OCI-LY1 (cell line): Measurements from ENCODE around the gene ZNF664.

Source experiments
- H2AFZ ChIP-seq: fragments of 200-600 bp; sonication (generic), shearing (Covaris generic); 2 replicates; pipeline ENCODE4 v1.6.0; 2014; ENCODE audit warnings: antibody characterized with exemption, mild to moderate bottlenecking, low read length
- H3F3A ChIP-seq: fragments of 200-600 bp; sonication (generic), shearing (Covaris generic); 2 replicates; pipeline ENCODE4 v1.6.0; 2014; ENCODE audit warnings: mild to moderate bottlenecking, antibody characterized with exemption, low read length, moderate library complexity; ENCODE audit not compliant: insufficient read depth
- H3K27ac ChIP-seq: fragments of 200-600 bp; sonication (generic); 2 replicates; pipeline ENCODE4 v1.5.1; 2014; ENCODE audit warnings: low read length, mixed run types, mild to moderate bottlenecking, low read depth; ENCODE audit not compliant: poor library complexity, severe bottlenecking
- H3K27me3 ChIP-seq: fragments of 200-600 bp; sonication (generic); 2 replicates; pipeline ENCODE4 v1.6.0; 2014; ENCODE audit warnings: antibody characterized with exemption, mild to moderate bottlenecking, low read length, moderate library complexity; ENCODE audit not compliant: insufficient read depth
- H3K36me3 ChIP-seq: fragments of 200-600 bp; sonication (generic); 2 replicates; pipeline ENCODE4 v1.6.1; 2014; ENCODE audit warnings: mild to moderate bottlenecking, antibody characterized with exemption, low read length, moderate library complexity, mixed read lengths; ENCODE audit not compliant: insufficient read depth
- H3K4me1 ChIP-seq: fragments of 200-600 bp; sonication (generic); 2 replicates; pipeline ENCODE4 v1.5.1; 2014; ENCODE audit warnings: mild to moderate bottlenecking, low read length, moderate library complexity; ENCODE audit not compliant: insufficient read depth, severe bottlenecking
- H3K4me2 ChIP-seq: fragments of 200-600 bp; sonication (generic), shearing (Covaris generic); 2 replicates; pipeline ENCODE4 v1.6.1; 2014; ENCODE audit warnings: low read length
- H3K4me3 ChIP-seq: fragments of 200-600 bp; sonication (generic); 2 replicates; pipeline ENCODE4 v1.5.1; 2014; ENCODE audit warnings: low read length, low read depth, mild to moderate bottlenecking, mixed read lengths; ENCODE audit not compliant: poor library complexity, severe bottlenecking
- H3K79me2 ChIP-seq: fragments of 200-600 bp; shearing (Covaris generic); 2 replicates; pipeline ENCODE4 v1.6.1; 2016; ENCODE audit warnings: mixed run types, low read length, mixed read lengths; ENCODE audit not compliant: insufficient read depth
- H3K9ac ChIP-seq: fragments of 200-600 bp; sonication (generic), shearing (Covaris generic); 2 replicates; pipeline ENCODE4 v1.6.1; 2014; ENCODE audit warnings: mild to moderate bottlenecking, low read length, mixed read lengths
- H3K9me2 ChIP-seq: fragments of 200-600 bp; sonication (generic), shearing (Covaris generic); 2 replicates; pipeline ENCODE4 v1.6.1; 2014; ENCODE audit warnings: low read depth, mild to moderate bottlenecking, low read length, mixed read lengths
- H3K9me3 ChIP-seq: fragments of 200-600 bp; shearing (Covaris generic); 2 replicates; pipeline ENCODE4 v1.6.1; 2014; ENCODE audit warnings: low read length, mixed read lengths
- H4K20me1 ChIP-seq: fragments of 200-600 bp; sonication (generic), shearing (Covaris generic); 2 replicates; pipeline ENCODE4 v1.6.0; 2016; ENCODE audit warnings: mild to moderate bottlenecking, low read length; ENCODE audit not compliant: insufficient read depth
- EZH2 ChIP-seq: fragments of 200-600 bp; sonication (generic), shearing (Covaris generic); IDR thresholded peaks from 2 replicates; pipeline ENCODE4 v1.8.0; 2017; ENCODE audit warnings: borderline replicate concordance, mixed run types, mild to moderate bottlenecking, antibody characterized with exemption, low read length, moderate library complexity, mixed read lengths
- TF ChIP-seq, protein P1 (sequence below): fragments of 200-600 bp; sonication (generic), shearing (Covaris generic); IDR thresholded peaks from 2 replicates; pipeline ENCODE4 v1.5.1; 2017; ENCODE audit warnings: mild to moderate bottlenecking, antibody characterized with exemption, low read length, moderate library complexity, mixed read lengths

The ZNF664 gene

DNA sequence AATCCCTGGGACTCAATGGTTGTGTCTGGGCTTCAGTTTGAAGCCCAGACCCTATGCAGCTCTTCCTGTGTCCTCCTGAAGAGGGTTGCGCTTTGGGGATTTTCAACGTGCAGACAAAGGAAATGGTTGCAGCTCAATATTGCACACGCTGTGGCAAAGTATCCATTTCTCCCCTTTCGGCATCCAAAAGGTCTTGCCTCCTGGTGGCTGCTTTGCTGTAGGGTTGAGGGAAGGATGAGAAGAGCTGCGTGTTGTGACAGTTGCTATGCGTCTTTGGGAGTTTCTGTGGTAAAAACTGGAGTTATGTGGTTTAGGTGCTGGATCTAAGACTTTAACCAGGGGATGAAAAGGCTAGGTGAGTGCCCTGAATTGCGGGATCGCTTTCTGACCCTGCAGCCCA is 71.0 kb downstream of the ZNF664 start:
- Histone ChIP-seq H3K9me3 (peaks cover 6% of the 10 kb centered on the region; the same call in 1 of the 2 replicates), H3F3A (no peaks in the 10 kb centered on the region), H2AFZ (no peak overlapping the region), H3K4me1 (no peaks in the 10 kb centered on the region), H3K4me3 (no peak overlapping the region), H3K36me3 (no peaks in the 10 kb centered on the region; the same call in 1 of the 2 replicates), H3K4me2 (no peak overlapping the region), H3K9me2 (no peaks in the 10 kb centered on the region), H4K20me1 (no peaks in the 10 kb centered on the region), H3K27ac (no peak overlapping the region), H3K9ac (no peak overlapping the region), H3K27me3 (peaks cover 6% of the 10 kb centered on the region; the same call in 1 of the 2 replicates), H3K79me2 (no peaks in the 10 kb centered on the region)
- no peak for TF ChIP-seq EZH2
- TF ChIP-seq, protein P1, sequence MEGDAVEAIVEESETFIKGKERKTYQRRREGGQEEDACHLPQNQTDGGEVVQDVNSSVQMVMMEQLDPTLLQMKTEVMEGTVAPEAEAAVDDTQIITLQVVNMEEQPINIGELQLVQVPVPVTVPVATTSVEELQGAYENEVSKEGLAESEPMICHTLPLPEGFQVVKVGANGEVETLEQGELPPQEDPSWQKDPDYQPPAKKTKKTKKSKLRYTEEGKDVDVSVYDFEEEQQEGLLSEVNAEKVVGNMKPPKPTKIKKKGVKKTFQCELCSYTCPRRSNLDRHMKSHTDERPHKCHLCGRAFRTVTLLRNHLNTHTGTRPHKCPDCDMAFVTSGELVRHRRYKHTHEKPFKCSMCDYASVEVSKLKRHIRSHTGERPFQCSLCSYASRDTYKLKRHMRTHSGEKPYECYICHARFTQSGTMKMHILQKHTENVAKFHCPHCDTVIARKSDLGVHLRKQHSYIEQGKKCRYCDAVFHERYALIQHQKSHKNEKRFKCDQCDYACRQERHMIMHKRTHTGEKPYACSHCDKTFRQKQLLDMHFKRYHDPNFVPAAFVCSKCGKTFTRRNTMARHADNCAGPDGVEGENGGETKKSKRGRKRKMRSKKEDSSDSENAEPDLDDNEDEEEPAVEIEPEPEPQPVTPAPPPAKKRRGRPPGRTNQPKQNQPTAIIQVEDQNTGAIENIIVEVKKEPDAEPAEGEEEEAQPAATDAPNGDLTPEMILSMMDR = no peak

DNA sequence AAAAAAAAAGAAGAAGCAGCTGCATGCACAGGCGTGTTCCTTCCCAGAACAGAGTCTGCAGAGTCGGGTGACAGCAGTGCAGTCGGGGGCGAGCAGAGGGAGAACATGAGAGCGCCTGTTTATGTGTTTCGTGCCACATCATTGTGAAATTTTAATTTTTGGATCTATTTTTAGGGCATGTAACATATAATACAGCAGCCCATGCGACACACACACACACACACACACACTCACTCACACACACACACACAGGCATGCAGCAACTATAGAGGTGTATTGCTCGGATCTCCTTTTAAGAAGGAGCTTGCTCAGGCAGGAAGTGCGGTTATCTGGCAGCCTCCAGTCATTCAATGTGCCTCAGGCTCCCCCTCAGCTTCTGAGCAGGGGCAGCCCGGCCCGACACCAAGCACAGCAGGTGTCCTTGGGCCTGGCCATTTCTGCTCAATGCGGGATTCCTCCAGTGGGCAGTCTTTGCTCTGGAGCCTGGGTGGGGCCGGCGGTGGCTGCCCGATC is 71.8 kb downstream of the ZNF664 start:
- Histone ChIP-seq H3K79me2 (no peaks in the 10 kb centered on the region), H3K36me3 (no peaks in the 10 kb centered on the region; the same call in 1 of the 2 replicates), H3F3A (no peaks in the 10 kb centered on the region), H3K4me3 (no peak overlapping the region), H3K4me1 (no peaks in the 10 kb centered on the region), H3K9ac (no peak overlapping the region), H3K9me3 (peaks cover 6% of the 10 kb centered on the region; the same call in 1 of the 2 replicates), H3K4me2 (no peak overlapping the region), H2AFZ (no peak overlapping the region), H3K27me3 (peaks cover 6% of the 10 kb centered on the region; the same call in 1 of the 2 replicates), H3K27ac (no peak overlapping the region), H3K9me2 (no peaks in the 10 kb centered on the region), H4K20me1 (no peaks in the 10 kb centered on the region)
- TF ChIP-seq EZH2 = no peak
- TF ChIP-seq, protein P1 = no peak

DNA sequence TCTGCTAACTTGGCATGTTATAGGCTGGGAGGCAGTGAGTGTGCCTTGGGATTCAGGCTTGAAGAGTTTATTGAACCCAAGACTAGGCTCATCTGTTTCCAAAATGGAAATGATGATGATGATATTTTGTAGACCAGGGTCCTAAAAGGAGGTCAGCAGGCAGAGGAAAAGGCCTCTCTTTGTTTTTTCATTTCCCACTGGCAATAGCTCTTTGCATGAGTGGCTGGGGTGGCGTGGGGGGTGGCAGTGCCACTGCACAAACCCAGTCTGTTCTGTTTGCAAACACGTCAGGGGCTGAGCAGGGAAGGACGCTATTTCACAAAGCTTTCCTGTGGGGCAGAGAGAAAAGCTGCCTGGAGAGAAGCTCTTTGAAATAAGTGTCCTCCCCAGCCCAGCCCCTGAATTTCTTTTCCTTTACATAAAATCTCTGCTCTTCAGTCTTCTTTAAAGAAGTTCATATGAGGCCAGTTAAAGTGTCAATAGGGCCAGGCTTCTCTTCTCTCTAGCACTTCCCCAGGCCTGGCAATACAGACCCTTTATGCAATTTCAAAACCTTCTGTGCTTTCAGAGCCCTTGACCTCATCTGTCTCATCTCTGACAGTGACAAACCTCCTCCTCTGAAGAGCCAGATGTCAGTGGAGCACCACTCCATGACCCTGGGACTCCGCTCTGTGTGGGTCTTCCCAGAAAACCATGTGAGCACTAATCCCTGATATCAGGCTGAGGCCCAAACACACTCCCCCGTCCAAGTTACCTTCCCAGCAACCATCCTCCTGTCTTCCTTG is 72.8 kb downstream of the ZNF664 start:
- Histone ChIP-seq H3K9me2 (no peaks in the 10 kb centered on the region), H3K4me1 (no peaks in the 10 kb centered on the region), H3K4me2 (no peak overlapping the region), H2AFZ (no peak overlapping the region), H3K79me2 (no peaks in the 10 kb centered on the region), H4K20me1 (no peaks in the 10 kb centered on the region), H3K9me3 (peaks cover 6% of the 10 kb centered on the region; the same call in 1 of the 2 replicates), H3K4me3 (no peak overlapping the region), H3K27me3 (peaks cover 6% of the 10 kb centered on the region; the same call in 1 of the 2 replicates), H3F3A (no peaks in the 10 kb centered on the region), H3K9ac (no peak overlapping the region), H3K36me3 (no peaks in the 10 kb centered on the region; the same call in 1 of the 2 replicates), H3K27ac (no peak overlapping the region)
- TF ChIP-seq, protein P1 = no peak
- TF ChIP-seq EZH2 = no peak
